GM12865 (cell line): ENCODE measurements around the gene CGNL1.

ENCODE experiments used
- DNase-seq: peaks from one replicate; pipeline ENCODE4 v3.0.0; 2010; ENCODE audit warnings: low read depth
- H3K4me3 ChIP-seq: 2 replicates; pipeline ENCODE4 v1.5.1; 2011; ENCODE audit warnings: mild to moderate bottlenecking, low read depth, low read length, control low read depth
- TF ChIP-seq, protein P1 (sequence below): IDR thresholded peaks from 2 replicates; pipeline ENCODE4 v1.5.1; 2011; ENCODE audit warnings: low read length, control low read depth, low read depth, inconsistent platforms; ENCODE audit not compliant: insufficient read depth; ENCODE audit errors: missing control alignments

Gene CGNL1

GRCh38 chr15:57330619-57331340 is 45.5 kb upstream of the CGNL1 start:
- no peak for DNase-seq
- TF ChIP-seq, protein P1, sequence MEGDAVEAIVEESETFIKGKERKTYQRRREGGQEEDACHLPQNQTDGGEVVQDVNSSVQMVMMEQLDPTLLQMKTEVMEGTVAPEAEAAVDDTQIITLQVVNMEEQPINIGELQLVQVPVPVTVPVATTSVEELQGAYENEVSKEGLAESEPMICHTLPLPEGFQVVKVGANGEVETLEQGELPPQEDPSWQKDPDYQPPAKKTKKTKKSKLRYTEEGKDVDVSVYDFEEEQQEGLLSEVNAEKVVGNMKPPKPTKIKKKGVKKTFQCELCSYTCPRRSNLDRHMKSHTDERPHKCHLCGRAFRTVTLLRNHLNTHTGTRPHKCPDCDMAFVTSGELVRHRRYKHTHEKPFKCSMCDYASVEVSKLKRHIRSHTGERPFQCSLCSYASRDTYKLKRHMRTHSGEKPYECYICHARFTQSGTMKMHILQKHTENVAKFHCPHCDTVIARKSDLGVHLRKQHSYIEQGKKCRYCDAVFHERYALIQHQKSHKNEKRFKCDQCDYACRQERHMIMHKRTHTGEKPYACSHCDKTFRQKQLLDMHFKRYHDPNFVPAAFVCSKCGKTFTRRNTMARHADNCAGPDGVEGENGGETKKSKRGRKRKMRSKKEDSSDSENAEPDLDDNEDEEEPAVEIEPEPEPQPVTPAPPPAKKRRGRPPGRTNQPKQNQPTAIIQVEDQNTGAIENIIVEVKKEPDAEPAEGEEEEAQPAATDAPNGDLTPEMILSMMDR = no peak
- H3K4me3 ChIP-seq = no peak overlapping the region

DNA sequence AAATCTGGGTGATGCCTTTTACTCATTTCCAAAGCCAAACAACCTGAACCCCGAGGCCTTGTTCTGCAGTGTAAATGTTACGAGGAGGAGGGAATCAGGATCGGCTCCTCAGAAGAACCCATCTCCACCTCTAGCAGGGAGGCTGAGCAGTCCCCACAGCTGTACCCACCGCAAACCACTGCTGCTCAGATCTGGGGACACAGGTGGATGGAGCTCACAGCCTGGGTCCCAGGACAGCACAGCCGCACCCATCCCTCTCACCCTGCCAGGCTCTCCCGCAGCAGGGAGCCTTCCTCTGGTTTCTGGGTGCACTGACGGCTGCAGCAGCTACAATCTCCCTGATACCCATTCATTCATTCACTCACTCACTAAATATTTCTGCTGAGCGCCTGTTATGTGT is 44.0 kb upstream of the CGNL1 start:
- DNase-seq = no peak
- H3K4me3 ChIP-seq = no peak overlapping the region
- TF ChIP-seq, protein P1 = no peak

DNA sequence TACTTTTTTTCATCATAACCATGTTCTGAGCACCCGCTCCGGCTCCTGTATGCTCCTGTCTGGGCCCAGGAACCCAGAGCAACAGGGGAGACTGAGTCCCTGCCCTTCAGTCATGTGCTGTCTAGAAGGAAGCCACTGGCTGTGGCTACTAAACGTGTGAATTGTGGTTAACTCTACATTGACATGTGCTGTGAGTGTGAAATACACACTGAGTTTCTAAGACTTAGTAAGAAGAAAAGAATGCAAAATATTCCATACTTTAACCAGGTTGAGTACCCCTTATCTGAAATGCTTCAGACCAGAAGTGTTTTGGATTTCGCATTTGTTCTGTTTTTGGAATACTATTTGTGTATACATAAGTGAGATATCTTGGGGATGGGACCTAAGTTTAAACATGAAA is 42.8 kb upstream of the CGNL1 start:
- no peak overlapping the region for H3K4me3 ChIP-seq
- no peak for DNase-seq
- TF ChIP-seq, protein P1 = no peak

- H3K4me3 ChIP-seq = no peak overlapping the region
- no peak for DNase-seq
- TF ChIP-seq, protein P1 = no peak
Observed at GRCh38 chr15:57334257-57334656, 42.0 kb upstream of the CGNL1 start.

DNA sequence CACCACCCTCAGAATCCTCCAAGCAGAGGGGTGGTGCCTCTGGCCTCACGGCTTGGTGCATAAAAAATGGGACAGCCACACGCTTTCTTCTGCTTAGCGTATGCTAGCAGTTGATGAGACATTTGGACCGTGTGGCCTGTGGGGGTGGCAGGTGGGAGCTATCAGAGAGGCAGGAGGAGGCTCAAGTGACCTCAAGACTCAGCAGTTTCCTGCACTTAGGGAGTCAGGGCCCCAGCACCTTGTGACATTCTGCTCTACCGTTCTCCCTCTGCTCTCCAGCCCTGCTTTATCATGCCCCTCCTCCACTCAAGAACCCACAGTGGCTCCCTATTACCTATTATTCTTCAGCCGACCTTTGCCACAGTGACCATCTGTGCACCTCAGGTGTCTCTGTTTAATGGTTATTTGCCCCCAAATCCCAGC is 41.0 kb upstream of the CGNL1 start:
- H3K4me3 ChIP-seq = no peak overlapping the region
- TF ChIP-seq, protein P1 = no peak
- no peak for DNase-seq

- H3K4me3 ChIP-seq = no peak overlapping the region
- TF ChIP-seq, protein P1 = no peak
- no peak for DNase-seq
Observed at GRCh38 chr15:57335719-57336118, 40.6 kb upstream of the CGNL1 start.

GRCh38 chr15:57337868-57338411 is 38.4 kb upstream of the CGNL1 start:
- TF ChIP-seq, protein P1 = no peak
- no peak overlapping the region for H3K4me3 ChIP-seq
- DNase-seq = no peak
